Stomach (tissue), 9 donors: Measurements from ENCODE around the gene ITGB7. TPM values are rescaled to one million over a fixed set of nuclear protein-coding genes. Genes with fewer than 3 reads are reported as not detected.
A peak's percentile ranks its signal among the peaks of the same experiment; 100 is the strongest.

Experiments
- DNase-seq, 2 donors: peaks; one replicate each; pipeline versions ENCODE4 v3.0.0 to v3.0.0-alpha.2; 2013 to 2019
- H3K27ac ChIP-seq, 5 donors: fragments of 200-600 bp in 4 of 5; sonication (generic) in 4 of 5; one replicate each; pipeline ENCODE4 v1.5.1; 2013 to 2019; ENCODE audit warnings: mild to moderate bottlenecking in 1 of 5, moderate library complexity in 1 of 5
- H3K27me3 ChIP-seq, 3 donors: fragments of 200-600 bp; sonication (generic); one replicate each; pipeline ENCODE4 v1.5.1; 2017 to 2019; ENCODE audit warnings: mixed run types in 1 of 3
- H3K36me3 ChIP-seq, 4 donors: fragments of 200-600 bp; sonication (generic); 1 replicate in 3 of 4; 2 replicates in 1 of 4; pipeline ENCODE4 v1.5.1; 2016 to 2019
- H3K4me1 ChIP-seq, 4 donors: fragments of 200-600 bp; sonication (generic); one replicate each; pipeline ENCODE4 v1.5.1; 2016 to 2019
- H3K4me3 ChIP-seq, 4 donors: fragments of 200-600 bp; sonication (generic) in 3 of 4; one replicate each; pipeline ENCODE4 v1.5.1; 2016 to 2019; ENCODE audit warnings: mild to moderate bottlenecking in 1 of 4
- H3K9me3 ChIP-seq, 4 donors: fragments of 200-600 bp; sonication (generic); one replicate each; pipeline ENCODE4 v1.5.1; 2016 to 2019
- EP300 ChIP-seq: sonication (generic); formaldehyde crosslinking; IDR thresholded peaks from one replicate; pipeline ENCODE4 v1.6.1; 2017; ENCODE audit warnings: antibody characterized with exemption
- POLR2A ChIP-seq, 4 donors: fragments of 450-650 bp; IDR thresholded peaks; one replicate each; pipeline ENCODE4 v1.6.1; 2016; ENCODE audit warnings: antibody characterized with exemption in 4 of 4, control low read depth in 2 of 4, mild to moderate bottlenecking in 1 of 4, moderate library complexity in 1 of 4
- POLR2AphosphoS5 ChIP-seq, 3 donors: sonication (generic); formaldehyde crosslinking; IDR thresholded peaks; one replicate each; pipeline ENCODE4 v1.6.1; 2016; ENCODE audit warnings: antibody characterized with exemption in 3 of 3
- WGBS, 5 donors: extraction: QIAGEN DNeasy Blood & Tissue Kit in 3 of 5; methylation state at CpG; one replicate each; pipeline versions ENCODE4 v1.1.5 to v1.1.7; 2013 to 2018; 5-methylcytosine and 5-hydroxymethylcytosine counted together
- intact Hi-C: fragments of 100-400 bp; cut with DNase I; formaldehyde crosslinking; loops from one replicate; pipeline ENCODE4 v1.15.1; 2023; ENCODE audit warnings: low total_unique reads
- polyA plus RNA-seq, 3 donors: library from polyadenylated mRNA; stranded (reverse); fragments of 200-250 nt; gene quantifications; one replicate each; pipeline ENCODE4 v1.2.3, GENCODE V29; 2013
- total RNA-seq, 5 donors: library from RNA; depleted of rRNA; stranded (reverse); fragments of >200 nt; gene quantifications; one replicate each; pipeline versions ENCODE4 v1.1.0 to v1.2.3, GENCODE V29; 2014 to 2016
- TF ChIP-seq, protein P1 (sequence below), 7 experiments: fragments of 450-650 bp in 4 of 7; fragments of 200-600 bp in 3 of 7; sonication (generic) in 3 of 7; IDR thresholded peaks; one replicate each; pipeline ENCODE4 v1.5.1; 2016 to 2019; ENCODE audit warnings: antibody characterized with exemption in 7 of 7, control low read depth in 2 of 7, mild to moderate bottlenecking in 1 of 7
- donor health status: healthy with polysubstance abuse.
- donor health status: Bipolar disorder and iron deficiency.
- donor health status: healthy.

Gene ITGB7
- total and polyA plus RNA-seq, 8 donors: 0.56 to 29.5 (median 4.2) TPM; not detected in 2

DNA sequence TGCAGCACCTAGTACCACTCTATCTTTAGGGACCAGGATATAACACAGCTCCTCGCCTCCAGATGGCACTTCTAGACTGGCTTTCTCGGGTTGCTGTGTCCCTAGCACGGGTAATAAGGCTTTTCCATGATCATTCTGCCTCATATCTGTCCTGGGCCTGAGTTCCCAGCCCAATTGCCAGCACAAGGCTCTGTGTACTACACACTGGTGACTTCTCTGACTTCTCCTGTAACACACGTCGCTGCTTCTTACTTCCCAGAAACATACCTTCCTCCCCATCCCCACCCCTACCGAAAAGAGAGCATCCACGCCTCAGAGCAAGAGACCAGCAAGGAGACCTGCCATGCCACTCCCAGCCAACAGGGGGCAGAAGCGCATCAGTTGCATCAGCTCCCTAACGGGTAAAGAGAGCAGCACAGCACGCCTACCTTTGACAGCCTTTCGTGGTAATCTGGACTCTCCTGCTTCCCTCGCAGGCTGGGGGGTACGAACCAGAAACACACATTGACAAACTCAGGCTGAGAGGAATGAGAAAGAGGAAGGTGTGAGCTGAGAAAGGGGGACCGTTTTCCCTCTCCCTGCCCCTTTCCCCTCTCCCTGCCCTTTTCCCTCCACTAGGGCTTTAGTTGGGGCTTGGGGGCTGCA is 47.7 kb downstream of the ITGB7 start:
- H3K27me3 ChIP-seq: no peaks in the 10 kb centered on the region
- no peaks in the 10 kb centered on the region for H3K9me3 ChIP-seq
- 12 to 20% (median 18%) methylated on average over 14 of the region's 14 CpGs for WGBS, 5 donors
- TF ChIP-seq POLR2AphosphoS5 (IDR thresholded peaks at IDR 0.05): peak in 1 of 3 donors; percentile 55
- TF ChIP-seq, protein P1, sequence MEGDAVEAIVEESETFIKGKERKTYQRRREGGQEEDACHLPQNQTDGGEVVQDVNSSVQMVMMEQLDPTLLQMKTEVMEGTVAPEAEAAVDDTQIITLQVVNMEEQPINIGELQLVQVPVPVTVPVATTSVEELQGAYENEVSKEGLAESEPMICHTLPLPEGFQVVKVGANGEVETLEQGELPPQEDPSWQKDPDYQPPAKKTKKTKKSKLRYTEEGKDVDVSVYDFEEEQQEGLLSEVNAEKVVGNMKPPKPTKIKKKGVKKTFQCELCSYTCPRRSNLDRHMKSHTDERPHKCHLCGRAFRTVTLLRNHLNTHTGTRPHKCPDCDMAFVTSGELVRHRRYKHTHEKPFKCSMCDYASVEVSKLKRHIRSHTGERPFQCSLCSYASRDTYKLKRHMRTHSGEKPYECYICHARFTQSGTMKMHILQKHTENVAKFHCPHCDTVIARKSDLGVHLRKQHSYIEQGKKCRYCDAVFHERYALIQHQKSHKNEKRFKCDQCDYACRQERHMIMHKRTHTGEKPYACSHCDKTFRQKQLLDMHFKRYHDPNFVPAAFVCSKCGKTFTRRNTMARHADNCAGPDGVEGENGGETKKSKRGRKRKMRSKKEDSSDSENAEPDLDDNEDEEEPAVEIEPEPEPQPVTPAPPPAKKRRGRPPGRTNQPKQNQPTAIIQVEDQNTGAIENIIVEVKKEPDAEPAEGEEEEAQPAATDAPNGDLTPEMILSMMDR (IDR thresholded peaks at IDR 0.05): peak in 5 of 7 experiments; percentile 94 to 99 (median 97)
- no peak for TF ChIP-seq POLR2A (IDR thresholded peaks at IDR 0.05)
- TF ChIP-seq EP300: no peak
- intact Hi-C loops: loop anchor here (5.0 kb wide), 1 partner anchor 38 kb away; no protein-coding TSS in a partner anchor
- H3K4me1 ChIP-seq: peaks cover 0 to 11% (median 7%) of the 10 kb centered on the region in 4 donors
- H3K27ac ChIP-seq: peak overlapping the region in 1 of 5 donors; percentile 11
- peak; percentile 89 to 92 for DNase-seq
- peaks cover 0 to 15% (median 3%) of the 10 kb centered on the region in 4 donors for H3K36me3 ChIP-seq
- no peak overlapping the region for H3K4me3 ChIP-seq

DNA sequence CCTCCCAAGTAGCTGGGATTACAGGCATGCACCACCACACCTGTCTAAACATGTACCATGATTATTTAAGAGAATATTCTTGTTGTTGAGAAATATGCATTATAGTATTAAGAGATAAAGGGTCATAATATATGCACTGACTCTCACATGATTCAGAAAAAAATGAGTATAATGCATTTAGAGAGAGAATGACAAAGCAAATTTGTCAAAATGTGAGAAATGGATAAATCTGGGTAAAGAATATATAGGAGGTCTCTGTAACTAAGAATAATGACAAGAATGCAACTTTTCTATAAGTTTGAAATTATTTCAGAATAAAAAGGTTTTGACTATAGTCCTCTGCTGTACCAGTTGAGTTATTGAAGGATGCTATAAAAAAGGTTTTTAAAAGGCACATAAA is 54.7 kb downstream of the ITGB7 start:
- DNase-seq: no peak
- TF ChIP-seq POLR2A (IDR thresholded peaks at IDR 0.05) (no peak), POLR2AphosphoS5 (IDR thresholded peaks at IDR 0.05) (no peak), EP300 (no peak)
- TF ChIP-seq, protein P1 (IDR thresholded peaks at IDR 0.05): no peak

DNA sequence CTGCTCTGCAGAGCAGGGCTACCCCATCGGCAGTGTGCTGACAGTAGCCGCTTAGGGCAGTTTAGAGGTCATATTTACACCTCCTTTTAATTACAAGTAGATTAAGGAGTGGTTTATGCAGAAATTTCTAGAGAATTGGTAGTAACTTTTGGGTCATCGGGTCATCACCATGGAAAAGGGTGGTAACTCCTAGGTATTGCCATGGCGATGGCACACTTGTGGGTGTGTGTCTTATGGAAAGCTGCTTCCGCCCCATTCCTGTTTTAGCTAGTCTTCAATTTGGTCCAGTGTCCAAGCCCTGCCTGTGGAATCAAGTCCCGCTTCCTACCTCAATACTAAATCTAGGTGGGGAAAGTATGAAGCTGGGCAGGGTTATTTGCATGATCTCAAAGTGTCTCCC is 56.0 kb downstream of the ITGB7 start:
- TF ChIP-seq, protein P1 (IDR thresholded peaks at IDR 0.05): no peak
- TF ChIP-seq POLR2AphosphoS5 (IDR thresholded peaks at IDR 0.05) (no peak), EP300 (no peak), POLR2A (IDR thresholded peaks at IDR 0.05) (no peak)
- DNase-seq: no peak
- 78 to 90% (median 81%) methylated on average over 6 of the region's 6 CpGs for WGBS, 5 donors
- intact Hi-C loops: no loop called here
- H3K27ac ChIP-seq: no peak overlapping the region
- H3K36me3 ChIP-seq: no peaks in the 10 kb centered on the region
- H3K4me1 ChIP-seq: no peaks in the 10 kb centered on the region
- H3K9me3 ChIP-seq: no peaks in the 10 kb centered on the region
- no peak overlapping the region for H3K4me3 ChIP-seq
- H3K27me3 ChIP-seq: no peaks in the 10 kb centered on the region

More for the DNA sequence above, 54.7 kb downstream of the ITGB7 start:
- H3K9me3 ChIP-seq: no peaks in the 10 kb centered on the region
- intact Hi-C loops: no loop called here
- H3K4me3 ChIP-seq: no peak overlapping the region
- no peaks in the 10 kb centered on the region for H3K27me3 ChIP-seq
- peaks cover 0 to 7% (median 0%) of the 10 kb centered on the region in 4 donors for H3K36me3 ChIP-seq
- no peak overlapping the region for H3K27ac ChIP-seq
- H3K4me1 ChIP-seq: no peaks in the 10 kb centered on the region

DNA sequence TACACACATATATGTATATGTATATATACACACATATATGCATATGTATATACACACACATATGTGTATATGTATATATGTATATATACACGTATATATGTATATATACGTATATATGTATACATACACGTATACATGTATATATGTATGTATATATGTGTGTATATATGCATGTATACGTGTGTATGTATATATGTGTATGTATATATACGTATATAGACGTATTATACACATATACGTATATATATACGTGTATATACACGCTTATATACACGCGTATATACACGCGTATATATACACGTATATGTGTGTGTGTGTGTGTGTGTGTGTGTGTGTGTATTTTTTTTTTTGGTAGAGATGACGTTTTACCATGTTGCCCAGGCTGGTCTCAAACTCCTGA is 59.4 kb downstream of the ITGB7 start:
- no peak for DNase-seq
- H3K36me3 ChIP-seq: no peaks in the 10 kb centered on the region
- H3K4me3 ChIP-seq: no peak overlapping the region
- TF ChIP-seq POLR2AphosphoS5 (IDR thresholded peaks at IDR 0.05) (no peak), EP300 (no peak), POLR2A (IDR thresholded peaks at IDR 0.05) (no peak)
- TF ChIP-seq, protein P1 (IDR thresholded peaks at IDR 0.05): no peak
- no peaks in the 10 kb centered on the region for H3K9me3 ChIP-seq
- H3K27me3 ChIP-seq: no peaks in the 10 kb centered on the region
- no peak overlapping the region for H3K27ac ChIP-seq
- 89 to 94% (median 92%) methylated on average over 15 of the region's 15 CpGs for WGBS, 5 donors
- intact Hi-C loops: no loop called here
- no peaks in the 10 kb centered on the region for H3K4me1 ChIP-seq
